ENCODE measurements around the gene POU4F1.
"Not testable (repeated sequence)": the region's sequence is repeated elsewhere in the genome, so short reads cannot be mapped to it uniquely, and the experiment has no call there.

The POU4F1 gene, protein sequence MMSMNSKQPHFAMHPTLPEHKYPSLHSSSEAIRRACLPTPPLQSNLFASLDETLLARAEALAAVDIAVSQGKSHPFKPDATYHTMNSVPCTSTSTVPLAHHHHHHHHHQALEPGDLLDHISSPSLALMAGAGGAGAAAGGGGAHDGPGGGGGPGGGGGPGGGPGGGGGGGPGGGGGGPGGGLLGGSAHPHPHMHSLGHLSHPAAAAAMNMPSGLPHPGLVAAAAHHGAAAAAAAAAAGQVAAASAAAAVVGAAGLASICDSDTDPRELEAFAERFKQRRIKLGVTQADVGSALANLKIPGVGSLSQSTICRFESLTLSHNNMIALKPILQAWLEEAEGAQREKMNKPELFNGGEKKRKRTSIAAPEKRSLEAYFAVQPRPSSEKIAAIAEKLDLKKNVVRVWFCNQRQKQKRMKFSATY

DNA sequence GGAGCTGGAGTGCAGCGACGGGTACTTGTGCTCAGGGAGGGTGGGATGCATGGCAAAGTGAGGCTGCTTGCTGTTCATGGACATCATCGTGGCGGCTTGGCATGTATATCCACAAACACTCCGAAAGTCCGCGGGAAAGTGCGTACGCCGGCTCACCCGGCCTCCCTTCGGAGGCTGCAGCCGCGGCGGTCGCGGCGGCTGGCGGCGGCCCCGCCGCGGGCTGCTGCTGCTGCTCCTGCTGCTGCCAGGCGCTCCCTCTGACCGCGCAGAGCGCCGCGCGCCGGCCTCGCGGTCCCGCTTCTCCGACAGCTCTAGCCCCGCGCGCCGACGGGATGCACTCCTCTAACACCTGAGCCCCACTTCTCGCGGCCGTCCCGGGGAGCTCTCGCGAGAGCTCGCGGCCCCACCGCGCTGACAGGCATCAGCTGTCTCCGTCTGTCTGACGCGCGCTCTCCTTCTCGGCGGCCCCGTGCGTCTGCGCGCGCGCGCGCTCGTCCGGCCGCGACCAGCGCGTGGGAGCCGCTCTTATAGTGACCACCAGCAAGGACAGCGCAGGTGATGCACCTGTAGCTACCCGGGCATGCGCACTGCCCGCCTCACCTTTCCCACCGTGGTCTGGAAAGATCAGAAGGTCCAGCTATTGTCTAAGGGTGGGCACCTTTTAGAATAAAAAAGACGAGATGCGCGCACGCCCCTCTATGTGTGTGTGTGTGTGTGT lies at the start of gene POU4F1:
Gene POU4F1, minus strand, starts transcription at position 313 of the 718 bp plus-strand sequence. Its CDS starts 226 bp downstream, at position 87.
- DNase-seq: peak; percentile 85

GRCh38 chr13:78652651-78653050 lies 49.3 kb upstream of the POU4F1 start:
- DNase-seq: no peak

GRCh38 chr13:78650717-78651083 lies 47.3 kb upstream of the POU4F1 start:
- no peak for DNase-seq

DNA sequence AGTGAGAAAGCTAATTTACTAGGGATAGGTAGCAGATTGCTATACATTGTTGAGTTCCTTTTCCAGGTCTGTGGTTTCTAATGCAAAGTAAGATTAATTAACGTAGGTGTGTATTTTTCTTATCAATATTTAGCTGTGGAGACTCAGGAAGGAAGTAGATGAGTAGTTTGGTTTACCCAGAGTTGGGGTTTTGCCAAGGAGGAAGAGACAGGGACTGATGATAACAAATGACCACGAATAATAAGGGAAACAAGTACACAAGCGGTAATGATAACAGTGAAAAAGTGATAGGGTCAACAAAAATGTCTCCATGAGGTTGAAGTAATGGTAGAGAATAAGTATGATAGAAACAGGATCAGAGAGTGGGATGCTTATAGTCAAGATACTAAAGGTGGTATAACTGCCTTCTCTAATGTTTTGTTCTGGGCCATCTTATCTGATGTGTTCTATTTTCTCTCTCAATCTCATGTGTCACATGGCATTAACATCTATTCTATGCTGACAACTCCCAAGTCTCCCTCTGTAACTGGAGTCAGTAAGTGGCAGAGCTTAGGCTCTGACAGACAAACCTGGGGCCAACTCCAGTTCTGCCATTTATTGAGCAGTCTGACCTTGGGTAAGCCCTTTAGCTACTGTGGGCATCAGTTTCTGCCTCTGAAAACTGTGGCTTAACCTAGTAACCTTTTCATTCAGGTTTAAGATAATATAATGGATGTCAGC lies 46.8 kb upstream of the POU4F1 start:
- DNase-seq: no peak

- not testable (repeated sequence) for DNase-seq
Observed at GRCh38 chr13:78647109-78647678, 43.8 kb upstream of the POU4F1 start.

DNA sequence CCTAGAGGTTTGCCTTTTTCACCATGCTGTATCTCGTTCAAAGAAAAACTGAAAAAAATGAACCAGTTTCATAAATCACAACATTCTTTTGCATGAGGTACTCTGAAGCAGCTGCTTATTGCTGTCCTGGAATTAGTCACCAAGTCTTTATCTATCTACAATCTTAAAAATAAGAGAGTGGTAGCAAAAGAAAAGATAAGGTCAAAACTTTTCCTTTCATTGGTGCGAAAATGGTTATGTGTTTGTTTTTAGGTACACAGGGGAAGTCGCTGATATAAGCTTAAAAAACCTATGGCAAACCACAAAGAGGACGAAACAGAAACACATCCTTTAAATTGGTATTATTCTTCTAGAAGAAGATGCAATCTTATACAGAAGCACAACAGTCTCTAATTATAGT lies 34.9 kb upstream of the POU4F1 start:
- peak; percentile 50 for DNase-seq

GRCh38 chr13:78636495-78636894 lies 33.1 kb upstream of the POU4F1 start:
- DNase-seq: no peak

DNA sequence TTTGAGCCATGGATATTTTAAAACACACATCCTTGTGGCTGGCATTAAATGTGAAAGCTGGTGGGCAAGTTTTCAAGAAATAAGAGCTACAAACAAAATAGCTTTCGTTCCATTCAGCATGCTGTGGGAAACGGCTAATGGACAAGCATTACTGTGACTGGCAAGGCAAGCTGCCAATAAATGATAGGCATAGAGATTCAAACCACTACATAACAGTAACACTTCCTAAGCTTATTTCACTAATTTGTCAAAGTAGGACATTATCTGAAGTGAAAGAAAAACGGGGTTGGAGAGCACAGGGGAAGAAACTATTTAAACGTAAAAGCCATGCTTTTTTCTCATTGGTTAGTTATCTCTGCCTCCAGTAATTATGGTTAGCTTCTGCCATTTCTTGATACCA lies 29.6 kb upstream of the POU4F1 start:
- DNase-seq: no peak

DNA sequence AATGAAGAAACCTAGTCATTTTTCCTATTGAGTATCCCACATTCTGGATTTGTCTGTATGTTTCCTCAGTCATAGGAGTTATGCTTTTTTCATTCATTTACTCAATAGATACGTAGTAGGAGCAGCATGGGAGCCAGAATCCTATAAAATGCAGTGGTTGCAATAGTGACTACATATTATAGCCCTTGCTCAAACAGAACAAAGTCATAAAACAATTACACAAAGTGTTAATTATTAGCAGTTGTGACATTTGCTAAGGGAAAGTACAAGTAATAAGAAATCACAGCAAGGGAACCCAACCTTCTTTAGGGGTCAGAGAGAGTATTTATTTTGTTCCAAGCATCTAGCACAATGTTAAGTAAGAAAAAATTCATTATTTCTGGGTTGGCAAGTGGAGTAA lies 27.7 kb upstream of the POU4F1 start:
- no peak for DNase-seq

GRCh38 chr13:78630511-78630910 lies 27.2 kb upstream of the POU4F1 start:
- no peak for DNase-seq

DNA sequence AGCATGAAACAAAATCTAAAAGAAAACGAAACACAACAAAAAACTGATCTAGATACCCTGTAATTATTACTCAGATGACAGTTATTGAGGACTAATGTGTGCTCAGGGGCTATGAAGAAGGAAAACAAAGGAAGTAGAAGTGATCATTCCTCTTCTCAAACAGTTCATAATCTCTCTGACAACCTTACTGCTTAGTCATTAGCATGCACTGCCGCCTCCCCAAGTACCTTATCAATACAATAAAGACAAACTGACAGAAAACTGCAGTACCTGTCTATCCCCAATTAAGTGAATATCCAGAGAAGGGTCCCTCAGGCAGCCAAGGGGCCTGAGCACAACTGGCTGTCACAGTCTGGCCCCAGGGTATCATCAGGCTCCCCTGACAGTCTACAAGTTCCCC lies 22.0 kb upstream of the POU4F1 start:
- no peak for DNase-seq

GRCh38 chr13:78623132-78623531 lies 19.8 kb upstream of the POU4F1 start:
- no peak for DNase-seq

GRCh38 chr13:78620936-78621470 lies 17.7 kb upstream of the POU4F1 start:
- no peak for DNase-seq

DNA sequence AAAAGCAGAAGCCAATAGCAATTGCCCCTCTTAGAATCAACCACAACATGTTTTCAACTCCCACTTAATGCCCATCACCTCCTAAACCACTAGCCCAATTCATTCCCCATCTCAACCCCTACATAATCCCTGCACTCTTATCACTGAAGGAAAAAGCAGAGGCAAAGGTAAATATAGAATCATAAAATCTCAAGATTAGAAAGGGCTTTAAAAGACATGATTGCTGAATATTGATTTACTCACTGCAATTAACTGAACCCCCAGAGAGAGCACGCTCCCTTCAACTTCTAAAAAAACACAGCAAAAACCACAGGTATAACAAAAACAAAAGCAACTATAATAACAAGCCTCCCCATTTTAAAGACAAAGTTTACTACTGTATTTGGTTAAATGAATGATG lies 15.1 kb upstream of the POU4F1 start:
- no peak for DNase-seq

- no peak for DNase-seq
Observed at GRCh38 chr13:78611040-78611439, 7.7 kb upstream of the POU4F1 start.

GRCh38 chr13:78610381-78610883 lies 7.1 kb upstream of the POU4F1 start:
- DNase-seq: no peak

GRCh38 chr13:78609464-78610205 lies 6.3 kb upstream of the POU4F1 start:
- DNase-seq: no peak

DNA sequence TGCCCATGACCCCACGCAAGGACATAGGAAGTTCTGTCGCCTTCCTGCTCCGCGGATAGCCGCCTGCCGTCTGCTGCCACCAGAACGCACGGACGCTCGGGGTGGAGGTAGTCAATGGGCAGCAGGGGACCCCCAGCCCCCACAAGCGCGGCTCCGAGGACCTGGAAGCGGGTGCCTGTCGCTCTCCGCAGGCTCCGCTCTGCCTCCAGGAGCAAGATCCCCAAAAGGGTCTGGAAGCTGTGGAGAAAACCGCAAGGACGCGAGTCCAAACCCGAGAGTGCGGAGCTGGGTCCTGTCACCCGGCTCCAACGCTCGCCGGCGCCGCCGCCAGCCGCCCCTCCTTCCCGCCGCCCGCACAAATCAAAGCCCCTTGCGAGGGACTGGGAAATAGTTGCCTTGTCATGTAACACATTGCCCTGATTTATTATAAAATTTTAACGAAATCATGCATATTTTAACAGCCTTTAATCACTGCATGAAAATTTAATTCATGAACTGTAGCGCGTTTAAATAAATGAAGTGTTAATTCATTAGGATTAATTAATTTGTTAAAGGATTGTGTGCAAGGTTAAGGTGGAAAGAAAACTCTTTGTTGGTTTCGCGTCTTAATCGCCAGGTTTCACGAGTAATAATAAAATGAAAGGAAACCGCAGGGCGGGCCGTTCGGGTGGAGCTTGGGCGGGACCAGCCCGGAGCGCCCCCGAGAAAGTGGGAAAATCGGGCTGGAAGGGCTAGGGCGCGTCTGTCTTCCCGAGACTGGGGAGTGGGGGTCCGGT lies 5.5 kb upstream of the POU4F1 start:
- no peak for DNase-seq

DNA sequence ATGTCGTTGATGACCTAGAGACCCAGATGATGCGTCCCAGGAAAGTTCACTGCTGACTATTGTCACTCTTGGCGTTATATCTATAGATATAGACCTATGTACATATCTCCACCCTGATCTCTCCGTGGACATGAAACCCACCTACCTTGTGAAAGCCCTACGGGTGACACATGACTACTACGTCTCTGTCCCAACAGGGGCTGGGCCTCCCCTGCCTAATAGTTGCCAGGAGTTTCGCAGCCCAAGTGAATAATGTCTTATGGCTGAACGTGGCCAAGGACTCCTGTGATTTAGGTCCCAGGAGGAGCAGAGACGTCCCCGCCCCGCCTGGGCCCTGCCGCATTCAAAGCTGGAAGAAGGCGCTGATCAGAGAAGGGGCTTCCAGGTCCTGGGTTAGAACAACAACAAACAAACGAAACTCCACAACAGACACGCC lies 4.9 kb upstream of the POU4F1 start:
- no peak for DNase-seq

GRCh38 chr13:78607409-78608251 lies 4.3 kb upstream of the POU4F1 start:
- DNase-seq: no peak

Measured in activated CD4-positive, alpha-beta T cell treated with anti-CD3 and anti-CD28 coated beads, Interleukin-10, Interleukin-2, amounts not matched to agents 100 ng/mL and 50 ng/mL, durations not matched to agents 16 hours and 8 hours (primary cell).